SK-N-SH treated with all-trans-retinoic acid at 6 μM for 48 hours (cell line): Measurements from ENCODE around the gene IL1B.

ENCODE experiments used
- ARNTL ChIP-seq: fragments of 450-650 bp; formaldehyde crosslinking; IDR thresholded peaks from 2 replicates; pipeline ENCODE4 v1.5.0; 2020; ENCODE audit warnings: low read depth, mild to moderate bottlenecking, moderate library complexity, borderline replicate concordance
- BACH2 ChIP-seq: fragments of 250-450 bp; sonication (Bioruptor Pico); IDR thresholded peaks from 2 replicates; pipeline ENCODE4 v1.9.0; 2021; ENCODE audit warnings: mild to moderate bottlenecking, borderline replicate concordance
- CREB5 ChIP-seq: fragments of 250-450 bp; sonication (Bioruptor Pico); IDR thresholded peaks from 2 replicates; pipeline ENCODE4 v1.5.1; 2020; ENCODE audit warnings: low read depth, mild to moderate bottlenecking, moderate library complexity
- ESRRG ChIP-seq: fragments of 250-450 bp; sonication (Bioruptor Pico); IDR thresholded peaks from 2 replicates; pipeline ENCODE4 v1.6.1; 2021; ENCODE audit warnings: mild to moderate bottlenecking
- PATZ1 ChIP-seq: fragments of 250-450 bp; sonication (Bioruptor Pico); IDR thresholded peaks from 2 replicates; pipeline ENCODE4 v1.8.0; 2020; ENCODE audit warnings: mild to moderate bottlenecking, moderate library complexity, borderline replicate concordance
- TCF4 ChIP-seq: fragments of 250-450 bp; sonication (Bioruptor Pico); IDR thresholded peaks from 2 replicates; pipeline ENCODE4 v1.8.0; 2021; ENCODE audit warnings: mild to moderate bottlenecking, moderate library complexity, borderline replicate concordance
- ZC3H10 ChIP-seq: fragments of 250-450 bp; sonication (Bioruptor Pico); IDR thresholded peaks from 2 replicates; pipeline ENCODE4 v1.5.1; 2021; ENCODE audit warnings: mild to moderate bottlenecking, moderate library complexity
- ZFP3 ChIP-seq: fragments of 250-450 bp; sonication (Bioruptor Pico); IDR thresholded peaks from 2 replicates; pipeline ENCODE4 v1.5.0; 2020; ENCODE audit warnings: mild to moderate bottlenecking, moderate library complexity
- TF ChIP-seq, protein P1 (sequence below): fragments of 250-450 bp; sonication (Bioruptor Pico); IDR thresholded peaks from 2 replicates; pipeline ENCODE4 v1.5.1; 2021; ENCODE audit warnings: mild to moderate bottlenecking, moderate library complexity

DNA sequence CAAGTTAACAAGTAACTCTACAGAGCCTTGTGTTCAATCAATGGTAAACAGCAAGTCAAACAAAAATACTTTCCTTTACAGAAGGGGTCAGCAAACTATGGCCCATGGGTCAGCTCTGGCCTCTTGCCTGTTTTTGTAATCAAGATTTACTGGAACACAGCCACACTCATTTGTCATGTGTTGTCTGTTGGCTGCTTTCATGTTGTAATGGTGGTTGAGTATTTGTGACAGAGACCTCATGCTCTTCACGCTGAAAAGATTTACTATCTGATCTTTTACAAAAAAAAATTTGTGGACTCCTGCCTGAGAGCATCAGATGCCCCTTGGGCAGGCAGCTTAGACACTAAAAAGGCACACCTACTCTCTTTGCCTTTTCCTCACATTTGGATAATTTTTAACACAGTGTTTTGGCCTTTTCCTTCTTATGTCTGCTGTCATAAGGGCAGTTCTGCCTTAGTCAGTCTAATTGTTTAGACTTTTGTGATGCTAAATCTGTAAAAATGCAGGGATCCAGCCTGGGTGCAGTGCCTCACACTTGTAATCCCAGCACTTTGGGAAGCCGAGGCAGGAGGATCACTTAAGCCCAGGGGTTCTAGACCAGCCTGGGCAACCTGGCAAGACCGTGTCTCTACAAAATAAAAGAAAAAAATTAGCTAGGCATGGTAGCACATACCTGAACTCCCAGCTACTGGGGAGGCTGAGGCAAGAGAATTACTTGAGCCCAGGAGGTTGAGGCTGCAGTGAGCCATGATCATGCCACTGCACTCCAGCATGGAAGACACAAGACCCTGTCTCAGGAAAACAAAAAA is 18.3 kb downstream of the IL1B start:
- TF ChIP-seq TCF4 (CRISPR knock-in tag), result no peak
- TF ChIP-seq ESRRG (CRISPR knock-in tag), result no peak
- no peak for TF ChIP-seq ARNTL (CRISPR knock-in tag)
- TF ChIP-seq ZC3H10, result no peak
- TF ChIP-seq PATZ1 (CRISPR knock-in tag), result no peak
- TF ChIP-seq CREB5 (CRISPR knock-in tag), result no peak
- TF ChIP-seq, protein P1, sequence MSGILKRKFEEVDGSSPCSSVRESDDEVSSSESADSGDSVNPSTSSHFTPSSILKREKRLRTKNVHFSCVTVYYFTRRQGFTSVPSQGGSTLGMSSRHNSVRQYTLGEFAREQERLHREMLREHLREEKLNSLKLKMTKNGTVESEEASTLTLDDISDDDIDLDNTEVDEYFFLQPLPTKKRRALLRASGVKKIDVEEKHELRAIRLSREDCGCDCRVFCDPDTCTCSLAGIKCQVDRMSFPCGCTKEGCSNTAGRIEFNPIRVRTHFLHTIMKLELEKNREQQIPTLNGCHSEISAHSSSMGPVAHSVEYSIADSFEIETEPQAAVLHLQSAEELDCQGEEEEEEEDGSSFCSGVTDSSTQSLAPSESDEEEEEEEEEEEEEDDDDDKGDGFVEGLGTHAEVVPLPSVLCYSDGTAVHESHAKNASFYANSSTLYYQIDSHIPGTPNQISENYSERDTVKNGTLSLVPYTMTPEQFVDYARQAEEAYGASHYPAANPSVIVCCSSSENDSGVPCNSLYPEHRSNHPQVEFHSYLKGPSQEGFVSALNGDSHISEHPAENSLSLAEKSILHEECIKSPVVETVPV (CRISPR knock-in tag), result no peak
- TF ChIP-seq ZFP3 (CRISPR knock-in tag), result no peak
- TF ChIP-seq BACH2 (CRISPR knock-in tag), result no peak
